GM12874 (cell line): ENCODE data around the gene C1orf35.

ENCODE experiments used
- CTCF ChIP-seq: IDR thresholded peaks from 2 replicates; pipeline ENCODE4 v1.5.1; 2011; ENCODE audit warnings: low read depth, mild to moderate bottlenecking, control low read depth, low read length, moderate library complexity; ENCODE audit not compliant: insufficient read depth

C1orf35 gene

GRCh38 chr1:228062085-228062791 lies 40.9 kb downstream of the C1orf35 start:
- no peak for TF ChIP-seq CTCF

GRCh38 chr1:228061411-228062084 lies 41.6 kb downstream of the C1orf35 start:
- no peak for TF ChIP-seq CTCF

DNA sequence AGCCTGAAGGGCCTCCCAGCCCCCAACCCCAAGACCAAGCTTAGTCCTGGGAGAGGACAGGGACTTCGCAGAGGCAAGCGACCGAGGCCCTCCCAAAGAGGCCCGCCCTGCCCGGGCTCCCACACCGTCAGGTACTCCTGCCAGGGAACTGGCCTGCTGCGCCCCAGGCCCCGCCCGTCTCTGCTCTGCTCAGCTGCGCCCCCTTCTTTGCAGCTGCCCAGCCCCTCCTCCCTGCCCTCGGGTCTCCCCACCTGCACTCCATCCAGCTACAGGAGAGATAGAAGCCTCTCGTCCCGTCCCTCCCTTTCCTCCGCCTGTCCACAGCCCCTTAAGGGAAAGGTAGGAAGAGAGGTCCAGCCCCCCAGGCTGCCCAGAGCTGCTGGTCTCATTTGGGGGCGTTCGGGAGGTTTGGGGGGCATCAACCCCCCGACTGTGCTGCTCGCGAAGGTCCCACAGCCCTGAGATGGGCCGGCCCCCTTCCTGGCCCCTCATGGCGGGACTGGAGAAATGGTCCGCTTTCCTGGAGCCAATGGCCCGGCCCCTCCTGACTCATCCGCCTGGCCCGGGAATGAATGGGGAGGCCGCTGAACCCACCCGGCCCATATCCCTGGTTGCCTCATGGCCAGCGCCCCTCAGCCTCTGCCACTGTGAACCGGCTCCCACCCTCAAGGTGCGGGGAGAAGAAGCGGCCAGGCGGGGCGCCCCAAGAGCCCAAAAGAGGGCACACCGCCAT lies 42.5 kb downstream of the C1orf35 start:
- no peak for TF ChIP-seq CTCF

GRCh38 chr1:228059634-228060457 lies 43.3 kb downstream of the C1orf35 start:
- TF ChIP-seq CTCF, result no peak

- no peak for TF ChIP-seq CTCF
Measured at GRCh38 chr1:228058949-228059633, 44.0 kb downstream of the C1orf35 start.

GRCh38 chr1:228058172-228058948 lies 44.8 kb downstream of the C1orf35 start:
- no peak for TF ChIP-seq CTCF
